GM12864 (cell line): ENCODE results near the gene NKPD1.

ENCODE experiments used
- DNase-seq: peaks from one replicate; pipeline ENCODE4 v3.0.0-alpha.2; 2011; ENCODE audit warnings: low read depth
- H3K4me3 ChIP-seq: 2 replicates; pipeline ENCODE4 v1.5.1; 2011; ENCODE audit warnings: mild to moderate bottlenecking, low read depth, low read length, control low read depth
- TF ChIP-seq, protein P1 (sequence below): IDR thresholded peaks from 2 replicates; pipeline ENCODE4 v1.5.1; 2011; ENCODE audit warnings: low read depth, mild to moderate bottlenecking, moderate library complexity, low read length, control low read depth, inconsistent platforms; ENCODE audit errors: missing control alignments

Gene NKPD1

DNA sequence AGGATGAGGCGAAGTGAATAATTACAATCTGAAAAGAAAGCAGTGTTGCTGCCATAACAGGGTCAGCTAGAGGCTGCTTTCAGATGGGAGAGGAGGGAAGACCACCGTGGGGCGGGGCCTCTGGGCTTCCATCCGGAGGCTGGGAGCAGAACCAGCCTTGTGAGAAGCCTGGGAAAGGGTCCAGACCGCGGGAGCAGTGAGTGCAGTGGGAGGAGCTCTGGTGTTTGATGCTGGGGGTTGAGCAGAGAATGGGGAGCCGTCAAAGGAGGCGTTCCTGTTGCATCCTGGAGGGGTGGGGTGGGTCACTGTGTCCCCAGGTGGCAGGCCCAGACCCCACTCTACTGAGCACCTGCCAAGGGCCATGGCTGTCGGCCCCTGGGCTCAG is 18.1 kb downstream of the NKPD1 start:
- DNase-seq: no peak
- TF ChIP-seq, protein P1, sequence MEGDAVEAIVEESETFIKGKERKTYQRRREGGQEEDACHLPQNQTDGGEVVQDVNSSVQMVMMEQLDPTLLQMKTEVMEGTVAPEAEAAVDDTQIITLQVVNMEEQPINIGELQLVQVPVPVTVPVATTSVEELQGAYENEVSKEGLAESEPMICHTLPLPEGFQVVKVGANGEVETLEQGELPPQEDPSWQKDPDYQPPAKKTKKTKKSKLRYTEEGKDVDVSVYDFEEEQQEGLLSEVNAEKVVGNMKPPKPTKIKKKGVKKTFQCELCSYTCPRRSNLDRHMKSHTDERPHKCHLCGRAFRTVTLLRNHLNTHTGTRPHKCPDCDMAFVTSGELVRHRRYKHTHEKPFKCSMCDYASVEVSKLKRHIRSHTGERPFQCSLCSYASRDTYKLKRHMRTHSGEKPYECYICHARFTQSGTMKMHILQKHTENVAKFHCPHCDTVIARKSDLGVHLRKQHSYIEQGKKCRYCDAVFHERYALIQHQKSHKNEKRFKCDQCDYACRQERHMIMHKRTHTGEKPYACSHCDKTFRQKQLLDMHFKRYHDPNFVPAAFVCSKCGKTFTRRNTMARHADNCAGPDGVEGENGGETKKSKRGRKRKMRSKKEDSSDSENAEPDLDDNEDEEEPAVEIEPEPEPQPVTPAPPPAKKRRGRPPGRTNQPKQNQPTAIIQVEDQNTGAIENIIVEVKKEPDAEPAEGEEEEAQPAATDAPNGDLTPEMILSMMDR: no peak
- no peak overlapping the region for H3K4me3 ChIP-seq

DNA sequence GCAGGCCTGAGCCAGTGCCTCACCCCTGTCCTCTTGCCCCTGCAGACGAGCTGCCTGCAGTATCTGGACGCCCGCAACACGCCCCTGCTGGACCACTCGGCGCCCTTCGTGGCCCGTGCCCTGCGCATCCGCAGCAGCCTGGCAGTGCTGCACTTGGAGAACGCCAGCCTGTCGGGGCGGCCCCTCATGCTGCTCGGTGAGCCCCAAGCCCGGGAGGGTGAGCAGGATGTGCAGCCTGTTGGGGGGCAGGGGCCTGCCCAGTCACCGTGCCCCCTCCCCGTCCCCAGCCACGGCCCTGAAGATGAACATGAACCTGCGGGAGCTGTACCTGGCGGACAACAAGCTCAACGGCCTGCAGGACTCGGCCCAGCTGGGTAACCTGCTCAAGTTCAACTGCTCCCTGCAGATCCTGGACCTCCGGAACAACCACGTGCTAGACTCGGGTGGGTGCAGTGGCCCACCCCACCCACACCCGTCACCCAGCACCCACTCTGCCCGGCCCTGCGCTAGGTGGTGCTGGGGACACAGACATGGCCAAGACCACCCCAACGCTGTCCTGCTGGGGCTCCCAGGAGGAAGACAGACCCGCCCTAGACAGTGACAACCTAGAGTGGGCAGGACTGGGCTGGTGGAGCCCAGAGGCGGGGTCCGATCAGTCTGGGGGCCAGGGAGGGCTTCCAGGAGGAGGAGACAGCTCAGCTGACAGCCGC is 18.6 kb downstream of the NKPD1 start:
- H3K4me3 ChIP-seq: no peak overlapping the region
- TF ChIP-seq, protein P1: no peak
- DNase-seq: no peak

DNA sequence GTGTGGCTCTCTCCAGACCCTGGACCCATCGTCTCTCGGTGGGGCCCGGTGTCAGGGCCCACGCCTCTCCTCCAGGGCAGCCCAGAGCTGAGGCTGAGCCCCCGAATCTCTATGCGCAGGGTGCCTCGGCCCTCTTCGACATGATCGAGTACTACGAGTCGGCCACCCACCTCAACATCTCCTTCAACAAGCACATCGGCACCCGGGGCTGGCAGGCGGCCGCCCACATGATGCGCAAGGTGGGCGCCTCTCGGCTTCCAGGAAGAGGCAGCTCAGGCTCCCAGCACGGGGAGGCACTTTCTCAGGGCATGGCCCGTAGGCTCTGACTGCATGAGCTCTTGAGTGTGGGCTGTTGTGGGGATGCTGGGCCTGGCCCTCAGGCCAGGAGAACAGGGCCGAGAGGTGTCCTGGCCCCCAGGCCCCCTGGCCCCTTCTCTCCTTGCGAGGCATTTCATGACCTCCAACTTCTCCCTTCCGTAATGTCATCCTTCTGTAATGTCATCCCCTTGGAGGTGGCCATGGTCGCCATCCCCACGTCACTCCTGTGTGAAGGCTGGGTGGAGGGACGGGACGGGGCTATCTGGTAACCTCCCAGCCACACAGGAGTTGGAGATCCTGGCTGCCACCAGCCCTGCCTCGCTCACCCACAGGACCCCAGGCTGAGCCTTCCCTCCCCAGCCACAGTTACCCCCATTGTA is 19.4 kb downstream of the NKPD1 start:
- TF ChIP-seq, protein P1: no peak
- no peak for DNase-seq

DNA sequence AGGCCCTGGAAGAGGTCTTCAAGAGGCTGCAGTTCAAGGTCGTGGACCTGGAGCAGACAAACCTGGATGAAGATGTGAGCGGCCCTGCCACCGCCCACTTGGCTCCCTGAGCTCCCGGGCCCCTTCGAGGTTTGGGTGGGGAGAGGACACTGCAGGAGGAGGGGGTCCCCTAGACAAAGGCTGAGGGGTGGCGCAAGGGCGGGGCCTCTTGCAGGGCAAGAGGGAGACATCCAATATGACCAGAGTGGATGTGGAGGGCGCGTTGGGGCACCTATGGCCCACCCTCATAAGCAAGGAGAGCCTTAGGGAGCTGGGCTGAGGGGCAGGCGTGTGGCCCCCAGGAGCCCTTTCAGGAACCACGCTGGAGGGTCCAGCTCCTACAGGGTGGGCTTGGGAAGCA is 20.2 kb downstream of the NKPD1 start:
- TF ChIP-seq, protein P1: no peak
- DNase-seq: no peak
- H3K4me3 ChIP-seq: no peak overlapping the region

More for the DNA sequence above, 19.4 kb downstream of the NKPD1 start:
- no peak overlapping the region for H3K4me3 ChIP-seq

DNA sequence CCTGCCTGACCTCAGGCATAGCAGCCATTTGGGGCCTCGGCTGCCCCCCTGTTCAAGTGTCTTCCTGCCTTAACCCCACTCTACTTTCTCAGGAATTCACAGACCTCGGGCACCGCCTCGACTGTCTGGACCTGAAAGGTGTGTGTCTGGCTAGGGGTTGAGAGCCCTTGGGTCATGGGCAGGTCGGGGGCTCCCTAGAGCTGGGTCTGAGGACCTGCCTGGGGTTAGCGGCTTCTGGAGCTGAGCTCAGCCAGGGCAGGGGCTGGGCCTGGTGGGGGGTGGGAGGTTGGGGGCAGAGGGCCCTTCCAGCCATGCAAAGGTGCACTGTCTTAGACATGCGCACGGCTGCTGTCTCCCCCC is 20.7 kb downstream of the NKPD1 start:
- no peak for DNase-seq
- H3K4me3 ChIP-seq: no peak overlapping the region
- TF ChIP-seq, protein P1: no peak

DNA sequence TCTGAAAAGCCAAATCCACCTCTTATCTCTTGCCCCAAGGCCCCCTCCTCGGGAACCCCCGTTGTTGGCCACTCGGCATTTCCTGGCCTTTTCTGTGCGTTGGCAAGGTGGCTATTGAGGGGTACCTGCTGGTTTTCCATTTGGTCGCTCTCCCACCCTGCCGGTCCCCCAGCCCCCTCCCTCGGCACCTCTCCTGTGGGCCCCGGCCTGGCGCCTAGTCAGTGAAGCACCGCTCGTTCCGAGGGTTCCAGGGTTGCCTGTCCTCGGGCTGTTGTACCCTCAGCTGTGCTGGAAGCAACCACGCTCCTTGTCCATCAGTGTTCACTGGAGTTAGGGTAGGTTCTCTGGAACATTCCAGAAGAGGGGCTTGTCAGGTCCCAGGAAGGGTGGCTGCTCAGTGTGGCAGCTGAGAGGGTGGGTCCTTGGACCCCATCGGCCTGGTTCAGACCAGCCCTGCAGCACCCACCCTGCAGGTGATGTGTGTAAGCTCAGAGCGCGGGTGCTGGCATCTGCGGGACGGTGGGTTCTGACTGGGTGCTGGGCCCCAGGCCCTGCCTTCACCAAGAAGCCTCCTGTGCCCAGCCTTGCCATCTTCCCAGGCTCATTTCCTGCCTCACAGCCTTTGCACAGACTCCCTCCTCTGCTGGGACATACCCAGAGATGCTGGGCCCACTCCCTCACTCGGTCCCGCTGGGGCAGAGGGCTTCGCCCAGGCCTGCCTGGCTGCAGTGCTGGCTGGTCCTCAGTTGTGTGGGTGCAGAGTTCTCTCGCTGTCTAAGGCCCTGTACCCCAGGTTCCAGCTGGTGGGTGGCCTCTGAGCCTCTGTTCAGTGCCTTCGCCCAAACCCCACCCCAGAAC is 21.3 kb downstream of the NKPD1 start:
- no peak overlapping the region for H3K4me3 ChIP-seq
- DNase-seq: no peak
- TF ChIP-seq, protein P1: no peak
